ENCODE measurements around the gene WFS1. TPM values are rescaled to one million over a fixed set of nuclear protein-coding genes. Genes with fewer than 3 reads are reported as not detected.

Gene WFS1, protein sequence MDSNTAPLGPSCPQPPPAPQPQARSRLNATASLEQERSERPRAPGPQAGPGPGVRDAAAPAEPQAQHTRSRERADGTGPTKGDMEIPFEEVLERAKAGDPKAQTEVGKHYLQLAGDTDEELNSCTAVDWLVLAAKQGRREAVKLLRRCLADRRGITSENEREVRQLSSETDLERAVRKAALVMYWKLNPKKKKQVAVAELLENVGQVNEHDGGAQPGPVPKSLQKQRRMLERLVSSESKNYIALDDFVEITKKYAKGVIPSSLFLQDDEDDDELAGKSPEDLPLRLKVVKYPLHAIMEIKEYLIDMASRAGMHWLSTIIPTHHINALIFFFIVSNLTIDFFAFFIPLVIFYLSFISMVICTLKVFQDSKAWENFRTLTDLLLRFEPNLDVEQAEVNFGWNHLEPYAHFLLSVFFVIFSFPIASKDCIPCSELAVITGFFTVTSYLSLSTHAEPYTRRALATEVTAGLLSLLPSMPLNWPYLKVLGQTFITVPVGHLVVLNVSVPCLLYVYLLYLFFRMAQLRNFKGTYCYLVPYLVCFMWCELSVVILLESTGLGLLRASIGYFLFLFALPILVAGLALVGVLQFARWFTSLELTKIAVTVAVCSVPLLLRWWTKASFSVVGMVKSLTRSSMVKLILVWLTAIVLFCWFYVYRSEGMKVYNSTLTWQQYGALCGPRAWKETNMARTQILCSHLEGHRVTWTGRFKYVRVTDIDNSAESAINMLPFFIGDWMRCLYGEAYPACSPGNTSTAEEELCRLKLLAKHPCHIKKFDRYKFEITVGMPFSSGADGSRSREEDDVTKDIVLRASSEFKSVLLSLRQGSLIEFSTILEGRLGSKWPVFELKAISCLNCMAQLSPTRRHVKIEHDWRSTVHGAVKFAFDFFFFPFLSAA
- total RNA-seq (18.5 and 37.5 TPM in 2 replicates), polyA plus RNA-seq (25.7 and 27.2 TPM in 2 replicates), polyA minus RNA-seq (ENCODE audit: low replicate concordance) (205 and 277 TPM in 2 replicates)
- 40.7 and 42.9 TPM in 2 replicates for polyA plus RNA-seq (2012)

DNA sequence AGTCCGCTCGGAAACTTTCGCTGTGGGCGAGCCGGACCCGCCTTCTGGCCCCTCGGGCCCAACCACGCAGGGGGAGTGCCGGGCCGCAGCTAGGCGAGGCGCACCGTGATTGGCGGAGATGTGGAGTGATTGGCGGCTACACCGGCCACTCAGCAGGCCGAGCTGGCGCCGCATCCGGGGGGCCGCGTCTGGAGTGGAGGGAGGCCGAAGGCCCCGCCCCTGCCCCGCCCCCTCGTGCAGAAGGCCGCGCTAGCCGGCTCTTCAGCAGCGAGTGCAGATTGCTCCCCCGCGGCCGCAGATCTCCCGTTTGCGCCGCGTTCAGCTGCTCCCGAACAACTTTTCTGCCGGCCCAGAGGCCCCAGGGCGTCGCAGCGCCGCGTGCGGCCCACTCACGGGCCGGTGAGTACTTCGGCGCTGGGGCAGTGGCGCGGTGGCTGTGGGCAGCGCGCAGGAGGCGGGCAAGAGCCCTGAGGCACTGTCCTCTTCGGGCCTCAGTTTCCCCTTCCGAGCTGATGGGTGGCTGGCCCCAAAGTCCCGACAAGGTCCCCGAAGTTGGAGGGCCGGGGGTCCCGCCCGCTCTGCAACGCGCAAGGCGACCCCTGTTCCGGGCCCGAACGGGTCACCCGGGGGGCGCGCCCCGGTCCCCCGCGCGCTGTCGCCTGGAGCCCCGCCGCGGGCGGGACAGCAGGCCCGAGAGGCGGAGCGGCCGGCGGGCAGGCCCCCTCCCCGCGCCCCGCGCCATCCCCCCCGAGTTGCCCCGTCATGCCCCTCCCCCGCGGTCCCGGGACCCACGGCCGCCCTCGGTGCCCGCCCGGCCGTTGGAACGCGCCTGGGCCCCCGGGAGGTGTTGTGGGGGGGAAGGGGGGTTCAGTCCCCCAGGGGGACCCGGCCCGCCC lies at the start of gene WFS1:
TSS of gene WFS1 (plus strand) at position 235 of the 896 bp plus-strand sequence. CDS start 7,606 bp downstream, outside the sequence.
- Histone ChIP-seq H3K36me3 (ENCODE audit: control insufficient read depth, insufficient read depth, low read length) (no peaks in the 10 kb centered on the region), H3K4me1 (ENCODE audit: control insufficient read depth, extremely low read depth, insufficient read depth, low read length) (peaks cover 34% of the 10 kb centered on the region), H3K9me3 (ENCODE audit: control insufficient read depth, insufficient read depth, low read depth, low read length) (no peaks in the 10 kb centered on the region), H3K4me3 (replicated peaks in 1 of 4; ENCODE audit: control extremely low read depth in 1 of 4, insufficient read depth in 1 of 4, low read depth in 3 of 4, low read length in 4 of 4) (peak within 1 kb of the TSS; percentile 63 to 94 (median 90)), H2AFZ (ENCODE audit: low read length) (peak within 1 kb of the TSS; percentile 68), H4K20me1 (ENCODE audit: control insufficient read depth, extremely low read depth, insufficient read depth, low read length) (no peaks in the 10 kb centered on the region), H3K9ac (ENCODE audit: insufficient read depth, low read length) (peak within 1 kb of the TSS; percentile 89), H3K79me2 (ENCODE audit: control insufficient read depth, insufficient read depth, low read length) (no peaks in the 10 kb centered on the region), H3K27me3 (ENCODE audit: control insufficient read depth, insufficient read depth, low read length) (peaks cover 5% of the 10 kb centered on the region), H3K4me2 (ENCODE audit: extremely low read depth, insufficient read depth, low read length) (peak within 1 kb of the TSS; percentile 92), H3K27ac (ENCODE audit: insufficient read depth, low read length) (peak within 1 kb of the TSS; percentile 59)
- DNase-seq (ENCODE audit: low read depth in 2 of 2): peak; percentile 98
- no peak for TF ChIP-seq EZH2 (IDR thresholded peaks at IDR 0.05; ENCODE audit: low read length, missing control alignments)
- TF ChIP-seq, protein P1, sequence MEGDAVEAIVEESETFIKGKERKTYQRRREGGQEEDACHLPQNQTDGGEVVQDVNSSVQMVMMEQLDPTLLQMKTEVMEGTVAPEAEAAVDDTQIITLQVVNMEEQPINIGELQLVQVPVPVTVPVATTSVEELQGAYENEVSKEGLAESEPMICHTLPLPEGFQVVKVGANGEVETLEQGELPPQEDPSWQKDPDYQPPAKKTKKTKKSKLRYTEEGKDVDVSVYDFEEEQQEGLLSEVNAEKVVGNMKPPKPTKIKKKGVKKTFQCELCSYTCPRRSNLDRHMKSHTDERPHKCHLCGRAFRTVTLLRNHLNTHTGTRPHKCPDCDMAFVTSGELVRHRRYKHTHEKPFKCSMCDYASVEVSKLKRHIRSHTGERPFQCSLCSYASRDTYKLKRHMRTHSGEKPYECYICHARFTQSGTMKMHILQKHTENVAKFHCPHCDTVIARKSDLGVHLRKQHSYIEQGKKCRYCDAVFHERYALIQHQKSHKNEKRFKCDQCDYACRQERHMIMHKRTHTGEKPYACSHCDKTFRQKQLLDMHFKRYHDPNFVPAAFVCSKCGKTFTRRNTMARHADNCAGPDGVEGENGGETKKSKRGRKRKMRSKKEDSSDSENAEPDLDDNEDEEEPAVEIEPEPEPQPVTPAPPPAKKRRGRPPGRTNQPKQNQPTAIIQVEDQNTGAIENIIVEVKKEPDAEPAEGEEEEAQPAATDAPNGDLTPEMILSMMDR (conservative IDR thresholded peaks at IDR 0.05 in 1 of 2, IDR thresholded peaks at IDR 0.05 in 1 of 2; ENCODE audit: low read depth in 1 of 2, low read length in 2 of 2): no peak

DNA sequence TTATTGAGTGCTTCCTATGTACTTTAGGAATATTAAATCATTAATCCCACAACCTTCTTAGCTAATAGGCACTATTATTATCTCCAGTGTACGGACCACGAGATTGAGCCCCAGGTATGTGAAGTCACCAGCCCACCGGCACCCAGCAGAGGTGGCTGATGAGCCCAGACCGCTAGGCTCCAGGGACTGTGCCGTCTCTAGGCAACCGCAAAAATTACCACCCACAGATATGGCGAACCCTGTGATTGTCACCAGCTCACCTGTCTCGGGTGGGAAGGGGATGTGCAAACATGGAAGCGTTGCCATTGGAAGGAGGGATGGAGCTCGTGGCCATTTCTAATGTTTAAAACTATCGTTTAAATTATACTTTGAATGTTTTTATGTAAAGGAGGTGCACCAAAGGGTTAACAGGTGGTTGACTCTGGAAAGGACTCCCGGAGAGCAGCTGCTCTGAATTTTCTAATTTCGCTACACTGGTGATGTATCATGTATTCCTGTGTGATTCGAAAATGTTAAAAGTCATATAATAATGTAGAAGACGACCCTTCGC lies 48.3 kb upstream of the WFS1 start:
- Histone ChIP-seq H3K4me1 (ENCODE audit: control insufficient read depth, extremely low read depth, insufficient read depth, low read length) (no peaks in the 10 kb centered on the region), H3K9ac (ENCODE audit: insufficient read depth, low read length) (no peak overlapping the region), H2AFZ (ENCODE audit: low read length) (no peak overlapping the region), H3K9me3 (ENCODE audit: control insufficient read depth, insufficient read depth, low read depth, low read length) (no peaks in the 10 kb centered on the region), H3K79me2 (ENCODE audit: control insufficient read depth, insufficient read depth, low read length) (no peaks in the 10 kb centered on the region), H3K4me2 (ENCODE audit: extremely low read depth, insufficient read depth, low read length) (no peak overlapping the region), H4K20me1 (ENCODE audit: control insufficient read depth, extremely low read depth, insufficient read depth, low read length) (no peaks in the 10 kb centered on the region), H3K27ac (ENCODE audit: insufficient read depth, low read length) (no peak overlapping the region), H3K27me3 (ENCODE audit: control insufficient read depth, insufficient read depth, low read length) (no peaks in the 10 kb centered on the region), H3K4me3 (replicated peaks in 1 of 4; ENCODE audit: control extremely low read depth in 1 of 4, insufficient read depth in 1 of 4, low read depth in 3 of 4, low read length in 4 of 4) (no peak overlapping the region), H3K36me3 (ENCODE audit: control insufficient read depth, insufficient read depth, low read length) (no peaks in the 10 kb centered on the region)
- TF ChIP-seq, protein P1 (conservative IDR thresholded peaks at IDR 0.05 in 1 of 2, IDR thresholded peaks at IDR 0.05 in 1 of 2; ENCODE audit: low read depth in 1 of 2, low read length in 2 of 2): no peak
- TF ChIP-seq EZH2 (IDR thresholded peaks at IDR 0.05; ENCODE audit: low read length, missing control alignments): no peak
- no peak for DNase-seq (ENCODE audit: low read depth in 2 of 2)

Data from fibroblast of lung (primary cell).